BLaER1 (cell line): ENCODE data around the gene POMGNT2.

Experiments used
- H3K27ac ChIP-seq: shearing (Covaris generic); formaldehyde crosslinking; 2 replicates; pipeline ENCODE4 v1.8.1; 2022
- H3K27me3 ChIP-seq: shearing (Covaris generic); formaldehyde crosslinking; 2 replicates; pipeline ENCODE4 v1.8.1; 2022
- H3K36me3 ChIP-seq: shearing (Covaris generic); formaldehyde crosslinking; 2 replicates; pipeline ENCODE4 v1.8.1; 2022
- H3K4me1 ChIP-seq: shearing (Covaris generic); formaldehyde crosslinking; 2 replicates; pipeline ENCODE4 v1.8.1; 2022
- H3K4me2 ChIP-seq: shearing (Covaris generic); formaldehyde crosslinking; 2 replicates; pipeline ENCODE4 v1.8.1; 2022
- H3K4me3 ChIP-seq: shearing (Covaris generic); formaldehyde crosslinking; 2 replicates; pipeline ENCODE4 v1.8.1; 2022
- H3K9ac ChIP-seq: shearing (Covaris generic); formaldehyde crosslinking; 2 replicates; pipeline ENCODE4 v1.8.1; 2022
- H3K9me3 ChIP-seq: shearing (Covaris generic); formaldehyde crosslinking; 2 replicates; pipeline ENCODE4 v1.8.1; 2022
- H4K20me1 ChIP-seq: shearing (Covaris generic); formaldehyde crosslinking; 2 replicates; pipeline ENCODE4 v1.8.1; 2022
- Cebpa-rat ChIP-seq: shearing (Covaris generic); IDR thresholded peaks from 2 replicates; pipeline ENCODE4 v1.8.1; 2022

POMGNT2 gene

GRCh38 chr3:43035801-43036365 is 70.0 kb downstream of the POMGNT2 start:
- Histone ChIP-seq H3K4me2 (no peak overlapping the region), H4K20me1 (no peaks in the 10 kb centered on the region), H3K9ac (no peak overlapping the region), H3K27me3 (no peaks in the 10 kb centered on the region), H3K36me3 (no peaks in the 10 kb centered on the region), H3K27ac (no peak overlapping the region), H3K9me3 (no peaks in the 10 kb centered on the region), H3K4me3 (no peak overlapping the region), H3K4me1 (0 out of 2 replicates have a peak, but pooled peaks cover 4% of the 10 kb centered on the region)
- TF ChIP-seq Cebpa-rat, result no peak

DNA sequence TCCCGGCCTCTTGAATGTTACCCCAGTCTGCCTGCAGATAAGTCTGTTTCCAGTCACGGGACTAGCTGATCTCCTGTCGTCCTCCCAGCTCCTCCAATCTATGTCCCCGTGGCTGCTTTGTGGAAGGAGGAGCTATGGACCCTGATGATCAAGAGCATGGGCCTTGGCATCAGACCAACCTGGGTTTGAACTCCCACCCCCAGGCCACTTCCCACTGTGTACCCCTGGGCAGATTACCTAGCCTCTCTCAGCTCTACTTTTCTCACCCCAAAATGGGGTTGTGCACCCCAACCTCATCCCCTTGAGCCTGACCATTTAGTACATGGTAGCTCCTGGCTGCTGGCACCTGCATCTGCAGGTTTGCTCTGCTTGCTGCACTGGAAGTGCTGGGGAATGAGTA is 71.0 kb downstream of the POMGNT2 start:
- H3K4me2 ChIP-seq, result no peak overlapping the region
- no peaks in the 10 kb centered on the region for H4K20me1 ChIP-seq
- no peaks in the 10 kb centered on the region for H3K9me3 ChIP-seq
- H3K4me1 ChIP-seq, result 0 out of 2 replicates have a peak, but pooled peaks cover 4% of the 10 kb centered on the region
- no peak overlapping the region for H3K9ac ChIP-seq
- H3K27me3 ChIP-seq, result no peaks in the 10 kb centered on the region
- TF ChIP-seq Cebpa-rat, result no peak
- no peak overlapping the region for H3K4me3 ChIP-seq
- H3K27ac ChIP-seq, result no peak overlapping the region
- no peaks in the 10 kb centered on the region for H3K36me3 ChIP-seq

DNA sequence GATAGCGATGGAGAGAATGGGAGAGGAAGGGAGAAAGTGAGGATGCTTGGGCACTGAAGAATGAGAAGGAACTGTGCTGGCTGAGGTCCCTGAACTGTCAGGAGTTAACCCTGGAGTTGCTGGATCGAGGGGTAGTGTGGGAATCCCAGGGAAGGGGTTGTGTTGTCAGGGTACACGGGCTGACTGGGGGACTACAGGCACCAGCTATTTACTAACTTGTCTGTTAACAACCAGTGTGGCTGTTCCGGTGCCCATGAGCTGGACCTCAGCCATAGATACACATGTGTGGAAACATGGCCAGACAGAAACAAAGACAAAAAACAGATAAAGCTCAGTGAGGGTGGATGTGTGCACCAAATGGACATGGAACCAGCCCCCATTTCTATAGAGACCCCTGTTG is 71.7 kb downstream of the POMGNT2 start:
- Histone ChIP-seq H3K27me3 (no peaks in the 10 kb centered on the region), H3K4me1 (0 out of 2 replicates have a peak, but pooled peaks cover 4% of the 10 kb centered on the region), H3K4me3 (no peak overlapping the region), H3K36me3 (no peaks in the 10 kb centered on the region), H3K9me3 (no peaks in the 10 kb centered on the region), H4K20me1 (no peaks in the 10 kb centered on the region), H3K27ac (no peak overlapping the region), H3K9ac (no peak overlapping the region), H3K4me2 (no peak overlapping the region)
- no peak for TF ChIP-seq Cebpa-rat

DNA sequence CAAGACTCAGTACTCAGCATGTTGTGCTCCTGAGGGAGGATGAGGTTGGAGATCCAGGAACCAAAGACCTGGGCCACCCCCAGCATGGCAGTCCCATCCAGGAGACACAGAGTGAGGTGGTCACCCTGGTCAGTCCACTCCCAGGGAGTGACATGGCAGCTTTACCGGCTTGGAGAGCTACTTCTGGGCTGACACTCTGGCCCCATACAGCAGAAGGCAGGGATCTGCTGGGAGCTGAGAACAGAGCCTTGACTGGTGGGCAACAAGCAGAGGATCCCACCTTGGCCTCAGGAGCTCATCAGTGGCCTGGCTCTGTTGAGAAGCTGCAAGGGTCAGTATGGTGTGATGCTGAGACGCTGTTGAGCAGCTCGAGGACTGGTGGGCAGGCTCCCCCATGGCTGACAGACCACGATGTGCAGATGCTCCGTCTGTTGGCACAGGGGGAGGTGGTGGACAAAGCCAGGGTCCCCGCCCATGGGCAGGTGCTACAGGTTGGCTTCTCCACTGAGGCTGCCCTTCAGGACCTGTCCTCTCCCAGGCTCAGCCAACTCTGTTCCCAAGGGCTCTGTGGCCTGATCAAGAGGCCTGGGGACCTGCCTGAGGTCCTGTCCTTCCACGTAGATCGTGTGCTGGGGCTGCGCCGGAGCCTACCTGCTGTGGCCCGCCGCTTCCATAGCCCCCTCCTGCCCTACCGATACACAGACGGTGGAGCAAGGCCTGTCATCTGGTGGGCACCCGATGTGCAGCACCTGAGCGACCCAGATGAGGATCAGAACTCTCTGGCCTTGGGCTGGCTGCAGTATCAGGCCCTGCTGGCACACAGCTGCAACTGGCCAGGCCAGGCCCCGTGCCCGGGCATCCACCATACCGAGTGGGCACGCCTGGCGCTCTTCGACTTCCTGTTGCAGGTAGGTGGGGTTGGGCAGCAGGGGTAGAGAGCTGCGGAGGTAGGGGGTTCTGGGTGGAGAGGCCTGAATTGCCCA is 72.9 kb downstream of the POMGNT2 start:
- Histone ChIP-seq H3K27ac (no peak overlapping the region), H4K20me1 (no peaks in the 10 kb centered on the region), H3K9ac (no peak overlapping the region), H3K36me3 (no peaks in the 10 kb centered on the region), H3K4me1 (0 out of 2 replicates have a peak, but pooled peaks cover under 1% of the 10 kb centered on the region), H3K4me2 (no peak overlapping the region), H3K9me3 (no peaks in the 10 kb centered on the region), H3K27me3 (no peaks in the 10 kb centered on the region), H3K4me3 (no peak overlapping the region)
- TF ChIP-seq Cebpa-rat, result no peak

- H3K4me1 ChIP-seq, result no peaks in the 10 kb centered on the region
- no peaks in the 10 kb centered on the region for H3K36me3 ChIP-seq
- no peak overlapping the region for H3K4me3 ChIP-seq
- no peaks in the 10 kb centered on the region for H3K9me3 ChIP-seq
- H3K27ac ChIP-seq, result no peak overlapping the region
- no peak overlapping the region for H3K9ac ChIP-seq
- TF ChIP-seq Cebpa-rat, result no peak
- no peaks in the 10 kb centered on the region for H4K20me1 ChIP-seq
- H3K27me3 ChIP-seq, result no peaks in the 10 kb centered on the region
- no peak overlapping the region for H3K4me2 ChIP-seq
Measured at GRCh38 chr3:43031889-43032545, 73.9 kb downstream of the POMGNT2 start.

DNA sequence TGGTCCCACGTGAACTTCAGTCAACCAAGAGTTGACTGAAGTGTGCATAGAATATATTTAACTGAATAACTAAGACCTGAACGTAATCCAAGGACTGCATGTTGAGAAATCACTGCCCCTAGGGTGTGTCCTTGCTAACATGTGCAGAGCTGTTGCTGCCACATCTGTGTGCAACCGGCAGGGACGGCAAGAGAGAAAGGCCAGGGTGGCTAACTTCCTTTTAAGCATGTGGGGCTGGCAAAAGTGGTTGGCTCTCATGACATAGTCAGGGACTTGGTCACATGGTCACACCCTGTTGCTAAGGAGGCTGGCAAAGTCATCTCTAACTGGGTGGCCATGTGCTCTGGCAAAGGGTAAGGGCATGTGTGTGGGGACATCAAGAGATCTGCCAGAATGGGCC is 74.4 kb downstream of the POMGNT2 start:
- Histone ChIP-seq H3K36me3 (no peaks in the 10 kb centered on the region), H4K20me1 (no peaks in the 10 kb centered on the region), H3K4me2 (no peak overlapping the region), H3K27ac (no peak overlapping the region), H3K4me1 (no peaks in the 10 kb centered on the region), H3K9me3 (no peaks in the 10 kb centered on the region), H3K9ac (no peak overlapping the region), H3K4me3 (no peak overlapping the region), H3K27me3 (no peaks in the 10 kb centered on the region)
- TF ChIP-seq Cebpa-rat, result no peak

GRCh38 chr3:43030162-43030935 is 75.5 kb downstream of the POMGNT2 start:
- Histone ChIP-seq H3K27ac (no peak overlapping the region), H3K9me3 (no peaks in the 10 kb centered on the region), H3K36me3 (no peaks in the 10 kb centered on the region), H3K9ac (no peak overlapping the region), H3K4me2 (no peak overlapping the region), H3K4me3 (no peak overlapping the region), H3K27me3 (no peaks in the 10 kb centered on the region), H4K20me1 (no peaks in the 10 kb centered on the region), H3K4me1 (no peaks in the 10 kb centered on the region)
- TF ChIP-seq Cebpa-rat, result no peak
